HepG2 (cell line): ENCODE measurements around the gene CEBPE. TPM values are rescaled to one million over a fixed set of nuclear protein-coding genes. Genes with fewer than 3 reads are reported as not detected.

Experiments used
- ATAC-seq: fragments of 200-7000 bp; cut with Tn5 transposase; 3 replicates; pipeline ENCODE4 v1.9.1; 2020; ENCODE audit warnings: mild to moderate bottlenecking, moderate library complexity
- BruUV-seq: library from RNA; stranded (reverse); fragments of 400-500 nt; replicated peaks from 2 replicates; lab custom pipeline; 2021; lab: Mats Ljungman, UMichigan
- CTCF ChIA-PET: fragments of 300-600 bp; formaldehyde crosslinking; extraction: SDS; loops from one replicate; lab custom pipeline; 2021; ENCODE audit warnings: low total read pairs, inconsistent platforms, low intra/inter-chr PET ratio; lab: Yijun Ruan, JAX
- POLR2A ChIA-PET: fragments of 350-600 bp; sonication (Branson Sonifier 250); formaldehyde crosslinking; loops from one replicate; lab custom pipeline; 2020; ENCODE audit warnings: antibody characterized with exemption, inconsistent platforms; lab: Yijun Ruan, JAX
- DNase-seq: peaks from one replicate; pipeline ENCODE4 v3.0.0-alpha.2; 2015; ENCODE audit warnings: low spot score
- FAIRE-seq: peaks from 3 replicates; lab custom pipeline; 2011; peaks lifted over from hg19 to GRCh38; lab: Jason Lieb, UNC
- H2AFZ ChIP-seq: one replicate; pipeline ENCODE4 v1.6.1; 2011; ENCODE audit warnings: low read length, inconsistent platforms
- H3K27ac ChIP-seq: fragments of 300-600 bp; 3 replicates; pipeline ENCODE4 v1.8.0; 2011; ENCODE audit warnings: mixed run types, mild to moderate bottlenecking, mixed read lengths, low read length, inconsistent platforms; ENCODE audit not compliant: insufficient read depth; ENCODE audit errors: extremely low read length
- H3K27me3 ChIP-seq, 2 experiments: fragments of 200-600 bp in 1 of 2; 2 replicates in 1 of 2; 3 replicates in 1 of 2; pipeline versions ENCODE4 v1.6.0 to v1.8.0; 2011; ENCODE audit warnings: low read length in 2 of 2, mild to moderate bottlenecking in 2 of 2, moderate library complexity in 2 of 2, inconsistent platforms in 1 of 2; ENCODE audit not compliant: insufficient read depth in 2 of 2, control insufficient read depth in 1 of 2
- H3K36me3 ChIP-seq, 2 experiments: fragments of 200-600 bp in 1 of 2; replicated peaks in 1 of 2; 2 replicates in 1 of 2; 3 replicates in 1 of 2; pipeline versions ENCODE4 v1.5.1 to v1.8.0; 2011; ENCODE audit warnings: low read length in 2 of 2, inconsistent platforms in 1 of 2; ENCODE audit not compliant: insufficient read depth in 2 of 2, control insufficient read depth in 1 of 2
- H3K4me1 ChIP-seq: 2 replicates; pipeline ENCODE4 v1.5.1; 2012; ENCODE audit warnings: low read length, inconsistent platforms; ENCODE audit not compliant: insufficient read depth
- H3K4me2 ChIP-seq: 2 replicates; pipeline ENCODE4 v1.6.0; 2011; ENCODE audit warnings: low read depth, low read length, inconsistent platforms
- H3K4me3 ChIP-seq, 3 experiments: fragments of 200-600 bp in 1 of 3; sonication (generic), shearing (Covaris generic) in 1 of 3; replicated peaks in 1 of 3; 2 replicates each; pipeline ENCODE4 v1.5.1; 2011 to 2016; ENCODE audit warnings: low read length in 3 of 3, inconsistent platforms in 2 of 3, low read depth in 2 of 3, mild to moderate bottlenecking in 2 of 3, control low read depth in 1 of 3, mixed read lengths in 1 of 3; ENCODE audit not compliant: insufficient read depth in 1 of 3
- H3K79me2 ChIP-seq: one replicate; pipeline ENCODE4 v1.6.1; 2011; ENCODE audit warnings: low read length, inconsistent platforms; ENCODE audit not compliant: insufficient read depth
- H3K9ac ChIP-seq: 2 replicates; pipeline ENCODE4 v1.6.0; 2011; ENCODE audit warnings: mild to moderate bottlenecking, low read depth, low read length, inconsistent platforms; ENCODE audit not compliant: insufficient read depth
- H3K9me3 ChIP-seq: 2 replicates; pipeline ENCODE4 v1.5.1; 2012; ENCODE audit warnings: mild to moderate bottlenecking, low read length
- H4K20me1 ChIP-seq: 2 replicates; pipeline ENCODE4 v1.6.0; 2011; ENCODE audit warnings: inconsistent platforms, mild to moderate bottlenecking, low read length, moderate library complexity; ENCODE audit not compliant: insufficient read depth
- BRD4 ChIP-seq: sonication (generic); formaldehyde crosslinking; IDR thresholded peaks from 2 replicates; pipeline ENCODE4 v1.4.0; 2020; ENCODE audit warnings: missing genetic modification reagents
- CREB3 ChIP-seq: sonication (generic); formaldehyde crosslinking; IDR thresholded peaks from 2 replicates; pipeline ENCODE4 v1.5.0; 2020; ENCODE audit warnings: missing genetic modification reagents
- EEA1 ChIP-seq: sonication (generic); formaldehyde crosslinking; IDR thresholded peaks from 2 replicates; pipeline ENCODE4 v1.5.1; 2020; ENCODE audit warnings: mild to moderate bottlenecking, missing genetic modification reagents, borderline replicate concordance
- JUNB ChIP-seq: sonication (generic); formaldehyde crosslinking; IDR thresholded peaks from 2 replicates; pipeline ENCODE4 v1.8.0; 2022; ENCODE audit warnings: missing genetic modification reagents, mild to moderate bottlenecking, borderline replicate concordance
- KIAA2018 ChIP-seq: sonication (generic); formaldehyde crosslinking; IDR thresholded peaks from 2 replicates; pipeline ENCODE4 v1.5.0; 2020; ENCODE audit warnings: mild to moderate bottlenecking, missing genetic modification reagents, borderline replicate concordance
- MEF2D ChIP-seq: sonication (generic); formaldehyde crosslinking; IDR thresholded peaks from 2 replicates; pipeline ENCODE4 v1.5.1; 2020; ENCODE audit warnings: mild to moderate bottlenecking, missing genetic modification reagents
- ZC3H13 ChIP-seq: sonication (generic); formaldehyde crosslinking; IDR thresholded peaks from 2 replicates; pipeline ENCODE4 v1.8.1; 2023; ENCODE audit warnings: mild to moderate bottlenecking, missing genetic modification reagents, moderate library complexity
- ZIK1 ChIP-seq: sonication (generic); formaldehyde crosslinking; IDR thresholded peaks from 2 replicates; pipeline ENCODE4 v1.5.0; 2020; ENCODE audit warnings: mild to moderate bottlenecking, low read depth, missing genetic modification reagents, borderline replicate concordance
- WGBS: methylation state at CpG from one replicate; pipeline ENCODE4 v1.1.6; 2017; ENCODE audit warnings: low lambda C conversion rate; 5-methylcytosine and 5-hydroxymethylcytosine counted together
- in situ Hi-C: cut with HindIII; loops from 2 replicates; pipeline ENCODE4 v1.10.0; 2017; ENCODE audit warnings: low pct_unique_long_range_greater_than_20kb; ENCODE audit not compliant: extremely low pct_ligation_motif_present
- intact Hi-C: fragments of 100-400 bp; cut with micrococcal nuclease; formaldehyde crosslinking; loops from one replicate; pipeline ENCODE4 v1.10.0; 2022; ENCODE audit not compliant: unreplicated experiment
- polyA plus RNA-seq, 8 experiments: library from polyadenylated mRNA; depleted of rRNA in 3 of 8; stranded (reverse) in 7 of 8; unstranded in 1 of 8; fragments of >200 nt; fragmentation: Illumina TruSeq in 4 of 8; extraction: Trizol in 4 of 8; gene quantifications; 2 replicates each; pipeline versions ENCODE4 v1.2.1 to v1.2.3, GENCODE V29; 2011 to 2016; ENCODE audit warnings: low read depth in 4 of 8, missing spikeins in 1 of 8, mixed read lengths in 1 of 8; ENCODE audit not compliant: insufficient read depth in 1 of 8
- total RNA-seq, 5 experiments: library from RNA; depleted of rRNA; stranded (reverse); fragments of >200 nt; fragmentation: Illumina TruSeq; extraction: Trizol; gene quantifications; 2 replicates each; pipeline ENCODE4 v1.2.3, GENCODE V29; 2016; ENCODE audit warnings: low read depth in 1 of 5
- TF ChIP-seq, protein P1 (sequence below): sonication (generic); formaldehyde crosslinking; IDR thresholded peaks from 2 replicates; pipeline ENCODE4 v1.8.0; 2022; ENCODE audit warnings: mild to moderate bottlenecking, missing genetic modification reagents, moderate library complexity
- TF ChIP-seq, protein P2 (sequence below): sonication (generic); formaldehyde crosslinking; IDR thresholded peaks from 2 replicates; pipeline ENCODE4 v1.4.0; 2020; ENCODE audit warnings: missing genetic modification reagents, borderline replicate concordance

Gene CEBPE
- total and polyA plus RNA-seq, 2 of the 13 experiments (the other 11 are each of a cell fraction or from before 2014, with no cell fraction given), result 0.09 to 0.11 TPM

DNA sequence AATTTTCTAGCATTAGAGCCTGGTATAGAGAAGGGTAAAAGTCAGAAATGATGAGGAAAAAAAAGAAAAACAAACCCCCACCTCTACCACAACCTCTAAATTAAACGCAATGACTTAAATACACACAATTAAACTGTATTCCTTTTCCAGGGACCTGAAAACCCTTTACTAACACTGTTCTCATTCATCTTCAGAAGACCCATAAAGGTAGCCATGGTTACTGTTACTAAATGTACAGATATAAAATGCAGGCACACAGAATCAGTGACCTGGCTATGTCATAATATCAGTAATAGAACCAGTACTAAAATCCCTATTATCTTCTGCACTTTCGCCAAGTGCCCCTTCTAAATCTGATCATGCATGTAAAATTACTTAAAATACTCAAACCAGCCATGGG is 25.5 kb downstream of the CEBPE start:
- Histone ChIP-seq H3K9ac (peak overlapping the region; percentile 96), H3K27me3 (no peaks in the 10 kb centered on the region; a peak in 1 of 5 replicates), H3K27ac (peak overlapping the region; percentile 89), H3K4me2 (peak overlapping the region; percentile 83), H4K20me1 (peaks cover 28% of the 10 kb centered on the region), H3K9me3 (no peaks in the 10 kb centered on the region), H3K4me3 (peak overlapping the region; percentile 71 to 96 (median 95); a peak in 5 of 6 replicates), H2AFZ (no peak overlapping the region), H3K4me1 (peaks cover 37% of the 10 kb centered on the region), H3K79me2 (peaks cover 79% of the 10 kb centered on the region), H3K36me3 (peaks cover 39 to 64% of the 10 kb centered on the region in 2 experiments)
- in situ Hi-C loops (no loop called here), intact Hi-C loops (loop anchor here (10.0 kb wide), 1 partner anchor 1021 kb away; the partner anchor contains the start of genes DCAF11 and NRL)
- ChIA-PET CTCF (interaction anchor here (1.9 to 3.0 kb wide), 2 partner anchors 17 to 25 kb away, joined by 7 to 20 read pairs; no protein-coding TSS in a partner anchor), POLR2A (interaction anchor here (2.4 to 3.6 kb wide), 7 partner anchors 15 to 213 kb away, joined by 24 to 146 read pairs (median 66); partner anchors contain the start of genes BCL2L2, PPP1R3E and PRMT5)
- 92% methylated on average over 2 of the region's 2 CpGs for WGBS
- DNase-seq, result no peak
- no peak for FAIRE-seq
- BruUV-seq, result no TSS peak
- ATAC-seq, result no peak
- TF ChIP-seq JUNB, result no peak
- TF ChIP-seq CREB3, result 0 out of 2 replicates have a peak, but pooled peaks have one; percentile 3
- TF ChIP-seq KIAA2018 (CRISPR knock-in tag), result no peak
- no peak for TF ChIP-seq EEA1 (CRISPR knock-in tag)
- no peak for TF ChIP-seq ZIK1 (CRISPR knock-in tag)
- TF ChIP-seq, protein P1, sequence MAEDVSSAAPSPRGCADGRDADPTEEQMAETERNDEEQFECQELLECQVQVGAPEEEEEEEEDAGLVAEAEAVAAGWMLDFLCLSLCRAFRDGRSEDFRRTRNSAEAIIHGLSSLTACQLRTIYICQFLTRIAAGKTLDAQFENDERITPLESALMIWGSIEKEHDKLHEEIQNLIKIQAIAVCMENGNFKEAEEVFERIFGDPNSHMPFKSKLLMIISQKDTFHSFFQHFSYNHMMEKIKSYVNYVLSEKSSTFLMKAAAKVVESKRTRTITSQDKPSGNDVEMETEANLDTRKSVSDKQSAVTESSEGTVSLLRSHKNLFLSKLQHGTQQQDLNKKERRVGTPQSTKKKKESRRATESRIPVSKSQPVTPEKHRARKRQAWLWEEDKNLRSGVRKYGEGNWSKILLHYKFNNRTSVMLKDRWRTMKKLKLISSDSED (CRISPR knock-in tag), result no peak
- no peak for TF ChIP-seq BRD4
- TF ChIP-seq, protein P2, sequence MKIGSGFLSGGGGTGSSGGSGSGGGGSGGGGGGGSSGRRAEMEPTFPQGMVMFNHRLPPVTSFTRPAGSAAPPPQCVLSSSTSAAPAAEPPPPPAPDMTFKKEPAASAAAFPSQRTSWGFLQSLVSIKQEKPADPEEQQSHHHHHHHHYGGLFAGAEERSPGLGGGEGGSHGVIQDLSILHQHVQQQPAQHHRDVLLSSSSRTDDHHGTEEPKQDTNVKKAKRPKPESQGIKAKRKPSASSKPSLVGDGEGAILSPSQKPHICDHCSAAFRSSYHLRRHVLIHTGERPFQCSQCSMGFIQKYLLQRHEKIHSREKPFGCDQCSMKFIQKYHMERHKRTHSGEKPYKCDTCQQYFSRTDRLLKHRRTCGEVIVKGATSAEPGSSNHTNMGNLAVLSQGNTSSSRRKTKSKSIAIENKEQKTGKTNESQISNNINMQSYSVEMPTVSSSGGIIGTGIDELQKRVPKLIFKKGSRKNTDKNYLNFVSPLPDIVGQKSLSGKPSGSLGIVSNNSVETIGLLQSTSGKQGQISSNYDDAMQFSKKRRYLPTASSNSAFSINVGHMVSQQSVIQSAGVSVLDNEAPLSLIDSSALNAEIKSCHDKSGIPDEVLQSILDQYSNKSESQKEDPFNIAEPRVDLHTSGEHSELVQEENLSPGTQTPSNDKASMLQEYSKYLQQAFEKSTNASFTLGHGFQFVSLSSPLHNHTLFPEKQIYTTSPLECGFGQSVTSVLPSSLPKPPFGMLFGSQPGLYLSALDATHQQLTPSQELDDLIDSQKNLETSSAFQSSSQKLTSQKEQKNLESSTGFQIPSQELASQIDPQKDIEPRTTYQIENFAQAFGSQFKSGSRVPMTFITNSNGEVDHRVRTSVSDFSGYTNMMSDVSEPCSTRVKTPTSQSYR, result no peak
- TF ChIP-seq MEF2D (CRISPR knock-in tag), result no peak
- no peak for TF ChIP-seq ZC3H13 (CRISPR knock-in tag)
